ENCODE results near the gene CCHCR1. TPM values are rescaled to one million over a fixed set of nuclear protein-coding genes. Genes with fewer than 3 reads are reported as not detected.
"Not testable (repeated sequence)": the region's sequence is repeated elsewhere in the genome, so short reads cannot be mapped to it uniquely, and the experiment has no call there.

Gene CCHCR1
- total RNA-seq, 1 donor from 2014 or later = 23.2 TPM

- H3K36me3 Mint-ChIP-seq = peaks cover 1% of the 10 kb centered on the region
- H2AFZ ChIP-seq (replicated peaks) = peak overlapping the region; percentile 89
- TF ChIP-seq EZH2phosphoT487 (IDR thresholded peaks at IDR 0.05) (no peak), EZH2 (IDR thresholded peaks at IDR 0.05) (no peak), CTCF (IDR thresholded peaks at IDR 0.05) (no peak)
- H3K27me3 Mint-ChIP-seq (ENCODE audit: insufficient read depth, low read depth) = peaks cover 9% of the 10 kb centered on the region
- peaks cover 2% of the 10 kb centered on the region for H3K4me1 ChIP-seq
- H3K79me2 ChIP-seq (ENCODE audit: low read depth) = no peaks in the 10 kb centered on the region
- H3F3A ChIP-seq (ENCODE audit: low read depth) = no peaks in the 10 kb centered on the region
- peaks cover 8% of the 10 kb centered on the region for H3K4me1 Mint-ChIP-seq
- no peak overlapping the region for H3K27ac Mint-ChIP-seq
- H4K20me1 ChIP-seq (ENCODE audit: low read depth) = no peaks in the 10 kb centered on the region
- peak; percentile 72 for DNase-seq (ENCODE audit: low spot score)
- no peak overlapping the region for H3K27ac ChIP-seq
- no peaks in the 10 kb centered on the region for H3K36me3 ChIP-seq
- no peak overlapping the region for H3K9ac ChIP-seq
- peak overlapping the region; percentile 85 for H3K4me3 Mint-ChIP-seq
- H3K4me2 ChIP-seq = peak overlapping the region; percentile 89
- H3K9me3 ChIP-seq (ENCODE audit: low read depth) = no peaks in the 10 kb centered on the region
- peaks cover 7% of the 10 kb centered on the region for H3K9me3 Mint-ChIP-seq
- peak overlapping the region; percentile 67 for H3K4me3 ChIP-seq
- no peaks in the 10 kb centered on the region for H3K27me3 ChIP-seq
These were observed 40.1 kb upstream of the CCHCR1 start for GRCh38 chr6:31197559-31198305.

- not testable (repeated sequence) for H3K9me3 Mint-ChIP-seq; DNase-seq (ENCODE audit: low spot score); H3K79me2 ChIP-seq (ENCODE audit: low read depth); H3K4me2 ChIP-seq; H3K36me3 ChIP-seq; H2AFZ ChIP-seq (replicated peaks); H3K27me3 Mint-ChIP-seq (ENCODE audit: insufficient read depth, low read depth); H3K36me3 Mint-ChIP-seq; H3K4me3 ChIP-seq; H3K4me1 ChIP-seq; H3K9ac ChIP-seq; H3K9me3 ChIP-seq (ENCODE audit: low read depth); H3F3A ChIP-seq (ENCODE audit: low read depth); H3K27ac Mint-ChIP-seq; H4K20me1 ChIP-seq (ENCODE audit: low read depth); H3K27ac ChIP-seq; H3K27me3 ChIP-seq; H3K4me1 Mint-ChIP-seq
- H3K4me3 Mint-ChIP-seq = peak overlapping the region; percentile 85
These were observed 38.8 kb upstream of the CCHCR1 start for GRCh38 chr6:31196251-31197022.

- H3K9me3 ChIP-seq (ENCODE audit: low read depth); H3K4me3 Mint-ChIP-seq; H3K27me3 Mint-ChIP-seq (ENCODE audit: insufficient read depth, low read depth); H3F3A ChIP-seq (ENCODE audit: low read depth); H3K9me3 Mint-ChIP-seq; H3K4me1 ChIP-seq; H3K27ac ChIP-seq; H4K20me1 ChIP-seq (ENCODE audit: low read depth); H2AFZ ChIP-seq (replicated peaks); DNase-seq (ENCODE audit: low spot score); H3K79me2 ChIP-seq (ENCODE audit: low read depth); H3K4me2 ChIP-seq; H3K4me1 Mint-ChIP-seq; H3K36me3 Mint-ChIP-seq; H3K27ac Mint-ChIP-seq; H3K36me3 ChIP-seq; H3K27me3 ChIP-seq; H3K9ac ChIP-seq; H3K4me3 ChIP-seq: not testable (repeated sequence)
These were observed 37.8 kb upstream of the CCHCR1 start for GRCh38 chr6:31195308-31195979.

- peak overlapping the region; percentile 53 for H3K27ac Mint-ChIP-seq
- H3K36me3 Mint-ChIP-seq = peaks cover 1% of the 10 kb centered on the region
- peaks cover 7% of the 10 kb centered on the region for H3K9me3 Mint-ChIP-seq
- Histone ChIP-seq H3K27ac (no peak overlapping the region), H4K20me1 (ENCODE audit: low read depth) (no peaks in the 10 kb centered on the region), H3K36me3 (no peaks in the 10 kb centered on the region), H3K9ac (no peak overlapping the region), H3K27me3 (no peaks in the 10 kb centered on the region), H3K4me3 (no peak overlapping the region), H2AFZ (replicated peaks) (no peak overlapping the region), H3K79me2 (ENCODE audit: low read depth) (no peaks in the 10 kb centered on the region), H3K9me3 (ENCODE audit: low read depth) (no peaks in the 10 kb centered on the region), H3K4me2 (no peak overlapping the region), H3K4me1 (no peaks in the 10 kb centered on the region), H3F3A (ENCODE audit: low read depth) (no peaks in the 10 kb centered on the region)
- peaks cover 9% of the 10 kb centered on the region for H3K27me3 Mint-ChIP-seq (ENCODE audit: insufficient read depth, low read depth)
- DNase-seq (ENCODE audit: low spot score) = no peak
- H3K4me3 Mint-ChIP-seq = no peak overlapping the region
- peaks cover 6% of the 10 kb centered on the region for H3K4me1 Mint-ChIP-seq
- TF ChIP-seq EZH2 (IDR thresholded peaks at IDR 0.05) = no peak
These were observed 36.6 kb upstream of the CCHCR1 start for GRCh38 chr6:31194061-31194834.

All from neural progenitor cell (in vitro differentiated cells).